ENCODE data around the gene SPPL2B.

Gene SPPL2B

DNA sequence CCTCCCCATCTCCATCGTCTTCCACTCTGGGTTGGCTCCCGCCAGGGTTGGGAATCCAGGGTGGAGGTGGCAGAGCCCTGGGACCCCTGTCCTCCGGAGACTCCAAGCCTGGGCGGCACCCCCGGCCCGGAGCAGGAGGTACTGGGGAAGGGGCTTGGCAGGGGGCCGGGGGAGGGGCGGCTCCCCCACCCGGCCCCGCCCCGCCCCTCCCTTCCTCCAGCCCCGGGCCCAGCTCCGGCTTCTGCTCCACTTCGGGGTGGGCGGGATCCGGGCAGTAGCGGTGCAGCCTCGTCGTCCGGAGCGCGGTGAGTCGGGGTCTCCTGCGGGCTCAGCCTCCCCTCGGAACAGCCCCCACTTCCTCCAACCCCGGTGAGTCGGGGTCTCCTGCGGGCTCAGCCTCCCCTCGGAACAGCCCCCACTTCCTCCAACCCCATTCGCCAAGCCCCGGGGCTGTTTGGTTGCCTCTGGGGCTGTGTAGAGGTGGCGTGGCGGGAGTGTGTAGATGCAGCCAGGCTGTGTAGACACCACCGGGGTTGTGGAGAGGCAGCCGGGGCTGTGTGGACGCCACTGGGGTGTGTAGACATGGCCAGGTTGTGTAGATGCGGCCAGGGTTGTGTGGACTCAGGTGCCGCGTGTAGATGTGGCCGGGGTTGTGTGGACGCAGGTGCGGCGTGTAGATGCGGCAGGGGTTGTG lies 31.7 kb downstream of the SPPL2B start, which contains the start of gene TMPRSS9:
TMPRSS9 (plus strand) TSS at position 274 of the 694 bp plus-strand sequence. CDS start 29,521 bp downstream, outside the sequence.
- Histone ChIP-seq H3K27ac (no peak within 1 kb of the TSS), H3K9me3 (no peaks in the 10 kb centered on the region), H3K27me3 (peaks cover 3 to 55% of the 10 kb centered on the region in 2 donors), H3K4me1 (no peaks in the 10 kb centered on the region), H3K36me3 (no peaks in the 10 kb centered on the region), H3K4me3 (no peak within 1 kb of the TSS)
- intact Hi-C loops (cut with DNase I; ENCODE audit: low total_unique reads) = no loop called here
- TF ChIP-seq, protein P1, sequence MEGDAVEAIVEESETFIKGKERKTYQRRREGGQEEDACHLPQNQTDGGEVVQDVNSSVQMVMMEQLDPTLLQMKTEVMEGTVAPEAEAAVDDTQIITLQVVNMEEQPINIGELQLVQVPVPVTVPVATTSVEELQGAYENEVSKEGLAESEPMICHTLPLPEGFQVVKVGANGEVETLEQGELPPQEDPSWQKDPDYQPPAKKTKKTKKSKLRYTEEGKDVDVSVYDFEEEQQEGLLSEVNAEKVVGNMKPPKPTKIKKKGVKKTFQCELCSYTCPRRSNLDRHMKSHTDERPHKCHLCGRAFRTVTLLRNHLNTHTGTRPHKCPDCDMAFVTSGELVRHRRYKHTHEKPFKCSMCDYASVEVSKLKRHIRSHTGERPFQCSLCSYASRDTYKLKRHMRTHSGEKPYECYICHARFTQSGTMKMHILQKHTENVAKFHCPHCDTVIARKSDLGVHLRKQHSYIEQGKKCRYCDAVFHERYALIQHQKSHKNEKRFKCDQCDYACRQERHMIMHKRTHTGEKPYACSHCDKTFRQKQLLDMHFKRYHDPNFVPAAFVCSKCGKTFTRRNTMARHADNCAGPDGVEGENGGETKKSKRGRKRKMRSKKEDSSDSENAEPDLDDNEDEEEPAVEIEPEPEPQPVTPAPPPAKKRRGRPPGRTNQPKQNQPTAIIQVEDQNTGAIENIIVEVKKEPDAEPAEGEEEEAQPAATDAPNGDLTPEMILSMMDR (IDR thresholded peaks at IDR 0.05) = no peak
- DNase-seq = no peak

DNA sequence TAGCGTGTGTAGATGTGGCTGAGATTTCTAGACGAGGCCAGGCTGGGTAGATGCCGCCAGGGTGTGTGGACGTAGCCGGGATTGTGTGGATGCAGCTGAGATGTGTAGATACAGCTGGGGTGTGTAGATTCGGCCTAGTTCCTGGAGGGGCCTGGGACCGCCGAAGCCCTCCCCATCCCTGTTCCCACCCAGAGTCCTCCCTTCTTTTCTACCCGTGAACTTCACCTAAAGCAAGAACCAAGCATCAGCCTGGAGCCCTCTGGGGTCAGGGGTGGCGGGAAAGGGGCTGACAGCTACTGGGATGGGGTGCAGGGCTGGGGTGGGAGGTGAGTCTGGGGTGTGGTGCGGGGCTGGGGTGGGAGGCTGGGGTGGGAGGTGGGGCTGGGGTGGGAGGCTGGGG lies 32.3 kb downstream of the SPPL2B start:
- no peak for DNase-seq
- no peaks in the 10 kb centered on the region for H3K36me3 ChIP-seq
- H3K9me3 ChIP-seq = no peaks in the 10 kb centered on the region
- TF ChIP-seq, protein P1 (IDR thresholded peaks at IDR 0.05) = no peak
- H3K4me3 ChIP-seq = no peak overlapping the region
- no peaks in the 10 kb centered on the region for H3K4me1 ChIP-seq
- intact Hi-C loops (cut with DNase I; ENCODE audit: low total_unique reads) = no loop called here
- peaks cover 3 to 55% of the 10 kb centered on the region in 2 donors for H3K27me3 ChIP-seq
- no peak overlapping the region for H3K27ac ChIP-seq

DNA sequence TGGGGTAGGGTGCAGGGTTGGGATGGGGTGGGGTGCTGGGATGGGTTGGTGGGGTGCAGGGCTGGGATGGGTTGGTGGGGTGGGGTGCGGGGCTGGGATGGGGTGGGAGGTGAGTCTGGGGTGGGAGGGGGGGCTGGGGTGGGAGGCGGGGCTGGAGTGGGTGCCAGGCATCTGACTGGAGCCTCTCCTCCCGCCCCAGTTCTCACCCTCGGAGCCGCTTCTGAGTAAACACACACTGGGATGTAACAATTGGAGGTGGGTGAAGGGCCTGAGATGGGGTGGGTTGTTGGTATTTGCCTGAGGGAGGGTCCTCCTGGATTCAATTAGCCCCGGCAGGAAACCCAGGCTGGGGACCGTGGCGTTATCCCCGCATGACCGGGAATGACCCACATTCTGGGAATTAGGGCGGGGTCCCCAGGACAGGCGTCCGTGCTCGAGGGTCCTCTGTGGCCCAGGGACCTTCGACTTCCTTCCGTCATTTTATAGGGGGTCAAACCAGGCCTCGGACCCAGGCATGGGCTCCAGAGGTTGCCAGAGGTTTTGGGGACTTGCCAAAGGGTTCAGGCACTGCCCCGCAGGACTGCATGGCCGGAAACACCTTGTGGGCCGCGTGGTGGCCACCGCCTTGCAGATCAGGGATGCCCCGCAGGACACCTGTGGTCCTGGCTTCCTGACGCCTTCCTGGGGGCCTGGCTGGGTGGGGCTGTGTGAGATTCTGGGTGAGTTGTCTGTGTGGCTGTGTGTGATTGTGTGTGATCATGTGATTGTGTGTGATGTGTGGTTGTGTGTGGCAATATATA lies 33.0 kb downstream of the SPPL2B start:
- H3K27me3 ChIP-seq = peaks cover 3 to 58% of the 10 kb centered on the region in 2 donors

DNA sequence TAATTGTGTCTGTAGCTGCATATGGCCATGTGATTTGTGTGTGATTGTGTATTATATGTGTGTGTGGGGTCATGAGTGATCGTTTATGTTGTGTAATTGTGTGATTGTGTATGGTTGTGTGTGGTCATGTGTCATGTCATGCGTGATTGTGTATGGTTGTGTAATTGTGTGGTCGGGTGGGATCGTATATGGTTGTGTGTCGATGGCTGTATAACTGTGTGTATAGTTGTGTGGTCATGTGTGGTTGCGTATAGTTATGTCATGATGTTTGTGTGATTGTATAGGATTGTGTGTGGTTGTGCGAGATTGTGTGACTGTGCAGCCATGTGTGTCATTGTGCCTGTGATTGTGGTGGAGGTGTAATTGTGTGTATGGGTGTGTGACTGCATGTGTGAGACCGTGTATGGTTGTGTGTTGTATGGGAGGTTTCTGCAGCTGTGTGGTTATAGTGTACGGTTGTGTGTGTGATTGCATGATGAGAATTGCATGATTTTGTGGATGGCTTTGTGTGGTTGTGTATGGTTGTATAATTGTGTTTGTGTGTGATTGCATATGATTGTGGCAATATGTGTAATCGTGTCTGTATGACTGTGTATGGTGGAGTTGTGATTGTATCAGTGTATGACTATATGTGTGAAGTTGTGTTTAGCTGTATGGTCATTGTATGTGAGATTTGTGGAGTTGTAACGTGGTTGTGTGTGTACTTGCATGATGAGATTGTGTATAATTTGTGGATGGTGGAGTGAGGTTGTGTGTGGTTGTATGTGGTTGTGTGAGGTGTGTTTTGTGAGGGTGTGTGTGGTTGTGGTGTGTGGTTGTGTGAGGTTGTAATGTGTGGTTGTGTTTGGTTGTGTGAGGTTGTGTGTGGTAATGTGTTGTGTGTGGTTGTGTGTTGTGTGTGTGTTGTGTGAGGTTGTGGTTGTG lies 33.8 kb downstream of the SPPL2B start:
- TF ChIP-seq, protein P1 (IDR thresholded peaks at IDR 0.05) = no peak
- no peak overlapping the region for H3K4me3 ChIP-seq
- peaks cover 3 to 59% of the 10 kb centered on the region in 2 donors for H3K27me3 ChIP-seq
- intact Hi-C loops (cut with DNase I; ENCODE audit: low total_unique reads) = no loop called here
- no peak for DNase-seq
- no peaks in the 10 kb centered on the region for H3K36me3 ChIP-seq
- H3K27ac ChIP-seq = no peak overlapping the region
- H3K9me3 ChIP-seq = no peaks in the 10 kb centered on the region
- H3K4me1 ChIP-seq = no peaks in the 10 kb centered on the region

More for the DNA sequence above, 33.0 kb downstream of the SPPL2B start:
- Histone ChIP-seq H3K4me3 (no peak overlapping the region), H3K36me3 (no peaks in the 10 kb centered on the region), H3K9me3 (no peaks in the 10 kb centered on the region), H3K27ac (no peak overlapping the region), H3K4me1 (no peaks in the 10 kb centered on the region)
- intact Hi-C loops (cut with DNase I; ENCODE audit: low total_unique reads) = no loop called here
- no peak for DNase-seq
- TF ChIP-seq, protein P1 (IDR thresholded peaks at IDR 0.05) = no peak

DNA sequence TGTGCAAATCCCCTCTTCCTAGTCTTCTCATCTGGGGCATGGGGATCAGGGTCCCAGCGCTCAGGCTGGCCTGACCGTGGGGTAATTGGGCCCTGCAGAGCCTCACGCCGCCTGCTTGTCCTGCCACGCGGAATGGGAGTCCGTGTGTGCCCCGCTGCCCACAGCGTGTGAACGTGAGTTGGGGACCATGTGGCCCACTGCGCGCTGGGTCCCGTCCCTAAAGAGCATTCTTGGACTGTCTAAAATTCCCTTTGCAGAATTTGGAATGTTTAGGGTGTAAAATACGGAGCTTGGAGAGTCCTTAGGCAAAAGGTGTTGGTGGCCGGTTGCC lies 34.5 kb downstream of the SPPL2B start:
- Histone ChIP-seq H3K9me3 (no peaks in the 10 kb centered on the region), H3K36me3 (no peaks in the 10 kb centered on the region), H3K4me1 (no peaks in the 10 kb centered on the region), H3K4me3 (no peak overlapping the region), H3K27ac (no peak overlapping the region), H3K27me3 (peaks cover 3 to 59% of the 10 kb centered on the region in 2 donors)
- intact Hi-C loops (cut with DNase I; ENCODE audit: low total_unique reads) = no loop called here
- no peak for DNase-seq
- TF ChIP-seq, protein P1 (IDR thresholded peaks at IDR 0.05) = no peak

Measured in tibial artery (tissue), 4 donors.